T-helper 2 cell (primary cell): Measurements from ENCODE around the gene RUSC1.
"Not testable (repeated sequence)": the region's sequence is repeated elsewhere in the genome, so short reads cannot be mapped to it uniquely, and the experiment has no call there.

ENCODE experiments used
- DNase-seq, 5 experiments: peaks; one replicate each; pipeline versions ENCODE4 v3.0.0 to v3.0.0-alpha.2; 2012 to 2022

RUSC1 gene

DNA sequence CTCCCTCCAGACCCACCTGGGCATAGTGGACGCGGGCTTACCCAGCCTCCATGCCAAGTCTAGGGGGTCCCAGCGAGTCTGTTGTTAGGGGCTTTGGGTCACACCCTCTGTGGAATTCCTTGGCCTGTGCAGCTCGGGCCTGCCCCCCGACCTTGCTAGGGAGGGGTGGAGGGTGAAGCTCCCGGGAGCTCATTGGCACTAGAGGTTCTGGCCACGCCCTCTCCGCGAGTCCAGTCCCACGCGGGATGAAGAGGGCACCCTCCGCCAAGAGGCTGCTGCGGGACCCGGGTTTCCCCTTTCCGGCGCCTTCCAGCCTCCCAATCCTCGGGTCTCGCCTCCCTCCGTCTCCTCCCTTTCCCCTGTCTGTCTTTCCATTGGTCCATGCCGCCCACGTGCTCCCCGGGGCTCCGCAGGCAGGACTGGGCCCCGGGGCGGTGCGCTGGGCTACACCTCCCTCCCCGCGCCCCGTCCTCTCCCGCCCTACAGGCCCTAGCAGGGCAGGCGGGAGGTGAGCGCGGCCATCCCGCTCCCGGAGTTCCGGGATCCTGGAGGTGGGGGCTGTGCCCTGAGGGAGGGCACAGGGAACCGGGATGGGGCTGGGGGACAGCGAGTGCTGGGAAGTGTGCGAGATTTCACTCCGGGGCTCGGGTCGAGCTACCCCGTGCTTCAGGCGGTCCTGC lies 3.5 kb downstream of the RUSC1 start:
- peak; percentile 78 to 94 (median 87) for DNase-seq

DNA sequence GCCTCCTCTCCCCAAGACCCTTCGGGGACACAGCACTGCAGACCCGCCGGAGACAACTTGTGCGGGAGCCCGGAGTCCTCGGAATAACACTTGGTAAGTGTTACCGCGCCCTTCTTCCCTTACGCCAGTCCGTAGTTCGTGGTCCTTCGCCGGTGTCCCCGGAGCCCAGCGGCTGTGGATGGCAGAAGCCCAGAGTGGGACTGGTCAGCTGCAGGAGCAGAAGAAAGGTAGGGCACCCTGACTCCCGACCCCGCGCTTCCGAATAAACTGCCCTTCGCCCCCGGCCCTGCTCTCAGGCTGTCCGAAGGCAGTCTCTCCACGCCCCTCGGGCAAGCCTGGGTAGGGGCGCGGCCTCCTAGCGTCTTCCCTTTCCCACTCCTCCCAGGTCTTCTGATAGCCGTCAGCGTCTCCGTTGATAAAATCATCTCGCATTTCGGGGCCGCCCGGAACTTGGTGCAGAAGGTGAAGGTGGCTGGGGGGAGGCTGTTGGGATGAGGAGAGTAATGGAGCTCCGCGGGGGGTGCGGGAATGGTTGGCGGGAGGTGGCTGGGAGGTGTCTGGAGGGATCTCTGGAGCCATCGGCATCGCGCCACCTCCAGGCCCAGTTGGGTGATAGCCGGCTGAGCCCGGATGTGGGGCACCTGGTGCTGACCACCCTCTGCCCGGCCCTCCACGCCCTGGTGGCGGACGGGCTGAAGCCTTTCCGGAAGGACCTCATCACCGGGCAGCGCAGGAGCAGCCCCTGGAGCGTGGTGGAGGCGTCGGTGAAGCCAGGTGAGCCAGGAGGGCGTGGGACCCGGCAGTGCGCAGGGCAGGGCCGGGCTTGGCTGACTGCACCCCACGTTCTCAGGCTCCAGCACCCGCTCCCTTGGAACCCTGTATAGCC lies 4.3 kb downstream of the RUSC1 start:
- peak in 1 of 5 experiments; percentile 15 for DNase-seq

DNA sequence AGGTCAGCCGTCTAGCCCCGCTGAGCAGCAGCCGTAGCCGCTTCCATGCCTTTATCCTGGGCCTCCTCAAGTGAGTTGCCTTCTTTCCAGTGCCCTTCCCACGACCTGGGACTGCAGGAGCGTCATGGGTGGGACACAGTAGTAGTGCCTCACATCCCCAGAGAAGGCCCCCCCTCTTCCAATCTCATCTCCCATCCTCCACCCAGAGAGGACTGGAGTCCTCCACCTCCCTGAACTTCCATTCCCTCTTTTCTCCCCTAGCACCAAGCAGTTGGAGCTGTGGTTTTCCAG lies 4.9 kb downstream of the RUSC1 start:
- no peak for DNase-seq

DNA sequence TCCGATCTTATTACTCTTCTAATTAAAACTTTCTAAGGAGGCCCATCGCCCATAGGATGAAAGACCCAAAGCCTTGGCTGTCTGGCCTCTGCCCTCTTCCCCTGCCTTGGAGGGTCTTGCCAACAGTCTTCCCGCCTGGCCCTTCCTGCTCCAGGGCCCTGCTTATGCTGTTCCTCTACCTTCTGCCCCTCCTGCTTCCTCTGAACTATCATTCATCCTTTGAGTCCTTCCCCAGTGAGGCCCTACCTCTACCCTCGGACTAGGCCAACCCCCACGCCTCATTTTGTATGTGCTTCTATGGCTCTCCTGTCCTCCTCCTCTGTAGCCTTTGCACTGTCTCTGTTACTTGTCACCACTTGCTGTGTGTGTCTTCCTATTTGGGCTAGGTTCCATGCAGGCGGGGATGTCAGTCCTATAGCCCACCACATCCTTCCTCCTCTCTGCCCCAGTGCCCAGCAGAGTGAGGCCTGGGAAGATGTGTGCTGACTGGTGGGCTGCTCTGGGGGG lies 5.4 kb downstream of the RUSC1 start:
- peak in 1 of 5 experiments; percentile 21 for DNase-seq

DNA sequence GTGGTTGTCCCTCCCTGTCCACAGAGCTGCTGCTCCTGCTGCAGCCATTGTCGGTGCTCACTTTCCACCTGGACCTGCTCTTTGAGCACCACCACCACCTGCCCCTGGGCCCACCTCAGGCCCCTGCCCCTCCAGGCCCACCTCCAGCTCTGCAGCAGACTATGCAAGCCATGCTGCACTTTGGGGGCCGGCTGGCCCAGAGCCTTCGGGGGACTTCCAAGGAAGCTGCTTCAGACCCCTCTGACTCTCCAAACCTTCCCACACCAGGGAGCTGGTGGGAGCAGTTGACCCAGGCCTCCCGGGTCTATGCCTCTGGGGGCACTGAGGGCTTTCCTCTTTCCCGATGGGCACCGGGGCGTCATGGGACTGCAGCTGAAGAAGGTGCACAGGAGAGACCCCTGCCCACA lies 5.9 kb downstream of the RUSC1 start:
- DNase-seq, result no peak

DNA sequence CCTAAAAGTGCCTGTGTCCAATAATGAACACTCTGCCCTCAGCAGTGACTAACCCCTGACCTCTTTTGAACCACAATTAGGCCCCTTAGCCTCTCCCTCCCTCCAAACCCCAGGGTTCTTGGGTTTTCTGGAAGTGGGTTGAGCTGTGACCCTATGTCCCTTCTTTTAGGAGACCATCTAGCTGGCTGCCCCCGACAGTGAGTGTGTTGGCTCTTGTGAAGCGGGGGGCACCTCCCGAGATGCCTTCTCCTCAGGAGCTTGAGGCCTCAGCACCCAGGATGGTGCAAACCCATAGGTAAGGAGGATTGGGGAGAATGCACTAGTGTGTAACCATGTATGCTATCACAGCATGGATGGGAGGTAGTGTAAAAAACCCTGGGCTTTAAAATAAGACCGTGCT lies 7.3 kb downstream of the RUSC1 start:
- DNase-seq, result no peak

DNA sequence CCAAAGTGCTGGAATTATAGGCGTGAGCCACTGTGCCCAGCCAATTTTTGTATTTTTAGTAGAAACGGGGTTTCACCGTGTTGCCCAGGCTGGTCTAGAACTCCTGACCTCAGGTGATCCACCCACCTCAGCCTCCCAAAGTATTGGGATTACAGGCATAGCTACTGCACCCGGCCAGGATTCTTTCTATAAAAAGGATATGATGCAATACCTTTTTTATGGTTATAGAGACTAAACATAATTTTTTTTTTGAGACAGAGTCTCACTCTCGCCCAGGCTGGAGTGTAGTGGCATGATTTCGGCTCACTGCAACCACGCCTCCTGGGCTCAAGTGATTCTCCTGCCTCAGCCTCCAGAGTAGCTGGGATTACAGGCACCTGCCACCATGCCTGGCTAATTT lies 8.2 kb downstream of the RUSC1 start:
- not testable (repeated sequence) for DNase-seq

DNA sequence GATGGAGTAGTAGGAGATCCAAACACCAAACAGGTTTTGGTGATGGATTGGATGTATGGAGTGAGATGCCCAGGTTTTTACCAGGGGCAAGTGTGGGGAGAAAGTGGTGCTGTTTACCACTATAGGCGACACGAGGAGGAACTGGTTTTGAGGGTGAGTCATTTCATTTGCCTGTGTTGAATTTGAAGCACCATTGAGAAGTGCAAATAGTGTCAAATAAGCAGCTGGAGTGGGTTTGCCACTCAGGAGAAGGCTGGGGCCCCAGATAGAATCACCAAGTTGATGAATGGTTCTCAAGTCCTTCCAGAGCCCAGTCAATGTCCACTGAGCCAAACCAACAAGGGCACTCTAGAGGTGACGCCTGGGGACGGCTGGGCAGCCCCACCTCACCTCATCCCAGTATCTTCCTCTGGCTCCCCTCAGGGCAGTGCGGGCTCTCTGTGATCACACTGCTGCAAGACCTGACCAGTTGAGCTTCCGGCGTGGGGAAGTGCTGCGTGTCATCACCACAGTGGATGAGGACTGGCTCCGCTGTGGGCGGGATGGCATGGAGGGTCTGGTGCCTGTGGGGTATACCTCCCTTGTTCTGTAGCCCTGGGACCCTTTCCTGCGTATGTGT lies 9.4 kb downstream of the RUSC1 start:
- peak in 1 of 5 experiments; percentile 27 for DNase-seq

DNA sequence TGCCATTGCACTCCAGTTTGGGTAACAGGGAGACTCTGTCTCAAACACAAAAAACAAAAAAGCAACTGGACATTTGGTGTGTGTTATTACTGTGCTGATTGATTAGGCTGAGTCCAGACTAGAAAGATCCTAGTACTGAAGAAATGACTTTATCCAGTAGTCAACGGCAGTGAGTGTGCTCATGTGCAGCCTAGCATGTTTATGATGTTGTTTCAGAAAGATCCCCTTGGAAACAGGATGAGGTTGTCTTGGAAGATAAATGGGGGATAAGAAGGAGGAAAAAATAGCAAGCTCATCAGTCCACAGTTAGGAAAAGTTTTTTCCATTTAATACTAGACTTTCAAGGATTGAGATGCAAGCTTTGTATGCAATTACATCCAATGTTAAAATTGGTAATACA lies 14.3 kb downstream of the RUSC1 start:
- no peak for DNase-seq

DNA sequence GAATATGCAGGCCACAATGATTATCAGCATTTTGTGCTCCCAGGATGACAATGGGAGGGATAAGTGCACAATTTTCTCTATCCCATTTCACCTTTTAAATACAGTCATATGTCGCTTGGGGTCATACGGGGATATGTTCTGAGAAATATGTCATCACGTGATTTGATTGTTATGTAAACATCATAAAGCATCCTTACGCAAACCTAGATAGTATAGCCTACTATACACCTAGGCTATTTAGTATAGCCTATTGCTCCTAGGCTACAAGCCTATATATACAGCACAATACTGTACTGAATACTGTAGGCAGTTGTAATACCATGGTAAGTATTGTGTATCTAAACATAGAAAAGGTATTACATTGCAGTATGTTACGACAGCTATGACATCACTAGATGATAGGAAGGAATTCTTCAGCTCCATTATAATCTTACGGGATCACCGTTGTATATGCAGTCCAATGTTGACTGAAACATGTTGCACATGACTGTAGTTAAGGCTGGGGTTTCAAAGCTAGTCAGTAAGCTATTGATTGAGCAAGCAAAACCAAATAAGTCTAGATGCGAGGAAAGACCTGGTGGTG lies 18.9 kb downstream of the RUSC1 start:
- no peak for DNase-seq

DNA sequence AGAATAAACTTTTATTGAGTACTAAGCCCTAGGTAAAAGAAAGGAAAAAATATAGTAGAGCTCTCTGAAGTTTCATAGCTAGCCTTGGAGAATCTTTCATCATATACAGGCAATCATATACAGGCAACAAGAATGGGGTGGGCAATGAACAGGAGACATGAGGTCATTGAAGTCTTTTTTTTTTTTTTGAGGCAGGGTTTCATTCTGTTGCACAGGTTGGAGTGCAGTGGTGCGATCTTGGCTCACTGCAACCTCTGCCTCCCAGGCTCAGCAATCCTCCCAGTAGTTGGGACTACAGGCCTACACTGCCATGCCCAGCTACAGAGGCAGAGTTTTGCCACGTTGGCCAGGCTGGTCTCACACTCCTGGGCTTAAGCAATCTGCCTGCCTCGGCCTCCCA lies 22.1 kb downstream of the RUSC1 start:
- DNase-seq, result no peak

DNA sequence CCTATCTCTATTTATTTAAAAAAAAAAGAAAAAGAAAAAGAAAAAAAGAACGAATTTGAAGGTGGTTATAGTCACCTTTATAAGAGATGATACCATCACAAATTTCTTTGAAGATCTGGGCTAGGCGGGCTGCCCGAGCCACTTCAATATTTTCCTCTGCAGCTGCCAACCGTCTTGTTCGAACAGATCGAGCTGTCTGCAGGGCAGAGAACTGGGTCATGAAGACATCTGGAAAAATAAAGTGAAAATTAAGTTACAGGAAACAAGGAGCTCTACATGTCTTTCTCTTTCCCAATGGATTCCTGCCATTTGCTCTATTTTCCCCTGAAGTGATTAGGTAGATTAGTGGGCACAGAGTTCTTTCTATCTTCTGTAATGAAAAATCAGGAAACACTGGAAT lies 31.9 kb downstream of the RUSC1 start:
- no peak for DNase-seq

DNA sequence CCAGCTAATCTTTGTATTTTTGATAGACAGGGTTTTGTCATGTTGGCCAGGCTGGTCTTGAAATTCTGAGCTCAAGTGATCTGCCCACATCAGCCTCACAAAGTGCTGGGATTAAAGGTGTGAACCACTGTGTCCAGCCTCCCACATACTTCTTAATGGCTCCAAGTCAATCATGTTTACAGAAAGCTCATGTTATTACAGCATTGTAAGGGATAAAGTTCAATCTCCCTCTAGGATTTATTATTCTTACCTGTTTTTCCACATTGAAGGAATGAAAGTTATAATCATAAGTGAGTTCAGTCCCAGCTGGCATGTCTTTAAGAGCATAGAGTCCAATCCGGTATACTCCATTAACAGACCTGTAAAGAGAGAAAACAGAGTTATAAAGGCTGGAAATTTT lies 39.4 kb downstream of the RUSC1 start:
- DNase-seq, result no peak

DNA sequence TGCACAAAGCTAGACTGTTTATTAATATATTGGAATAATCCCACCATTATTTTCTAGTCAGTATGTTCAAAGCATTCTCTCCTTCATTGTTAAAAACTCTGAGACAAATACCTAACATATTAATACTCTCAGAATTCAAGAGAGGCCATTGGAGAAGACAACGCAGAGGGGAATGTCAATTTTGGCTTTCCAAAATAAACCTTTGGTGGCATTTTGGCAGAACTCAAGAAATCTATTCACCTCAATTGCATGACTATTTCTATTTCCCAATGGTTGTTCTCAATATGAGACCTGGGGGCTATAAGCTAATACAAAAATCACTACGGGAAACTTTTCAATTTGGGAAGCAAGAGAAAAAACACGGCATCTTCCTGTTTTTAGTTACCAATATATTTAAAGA lies 58.5 kb downstream of the RUSC1 start:
- DNase-seq, result no peak

DNA sequence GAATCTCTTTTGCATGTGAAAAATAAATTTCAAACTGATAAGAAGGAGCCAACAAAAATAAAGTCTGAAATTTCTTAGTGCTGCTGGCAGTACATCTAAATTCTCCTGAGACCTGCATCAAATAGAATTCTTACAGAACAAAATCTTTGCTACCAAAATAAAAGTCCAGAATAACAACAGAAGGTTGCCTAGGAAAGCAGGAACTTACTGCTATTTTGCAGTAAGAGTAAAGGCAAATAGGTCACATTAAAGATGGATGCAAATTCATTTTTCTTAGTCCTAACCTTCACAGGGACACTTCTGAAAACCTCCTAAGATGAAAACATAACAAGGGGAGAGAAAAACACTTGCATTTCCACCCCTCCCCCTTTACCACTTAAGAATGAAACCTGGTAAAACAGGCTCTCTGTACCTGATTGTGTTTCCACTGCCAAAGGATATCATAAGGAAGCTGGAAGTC lies 59.0 kb downstream of the RUSC1 start:
- no peak for DNase-seq
